Omental fat pad (tissue), 4 donors: Measurements from ENCODE around the gene RSPO1. TPM values are rescaled to one million over a fixed set of nuclear protein-coding genes. Genes with fewer than 3 reads are reported as not detected.

Source experiments
- ATAC-seq: fragments of 150-250 bp; one replicate; pipeline ENCODE4 v1.9.1; 2016; ENCODE audit warnings: mild to moderate bottlenecking, moderate library complexity; ENCODE audit not compliant: low FRiP score
- DNase-seq: peaks from one replicate; pipeline ENCODE4 v3.0.0-alpha.2; 2019; ENCODE audit warnings: low spot score
- total RNA-seq, 4 donors: library from RNA; depleted of rRNA; stranded (reverse); fragments of >200 nt; gene quantifications; one replicate each; pipeline ENCODE4 v1.1.0, GENCODE V29; 2016
- TF ChIP-seq, protein P1 (sequence below), 3 donors: fragments of 450-650 bp; IDR thresholded peaks; one replicate each; pipeline ENCODE4 v1.5.1; 2016 to 2017; ENCODE audit warnings: antibody characterized with exemption in 3 of 3, mild to moderate bottlenecking in 3 of 3, moderate library complexity in 2 of 3

RSPO1 gene
- total RNA-seq, 4 donors from 2014 or later: 1.7 to 47.3 (median 13.5) TPM

DNA sequence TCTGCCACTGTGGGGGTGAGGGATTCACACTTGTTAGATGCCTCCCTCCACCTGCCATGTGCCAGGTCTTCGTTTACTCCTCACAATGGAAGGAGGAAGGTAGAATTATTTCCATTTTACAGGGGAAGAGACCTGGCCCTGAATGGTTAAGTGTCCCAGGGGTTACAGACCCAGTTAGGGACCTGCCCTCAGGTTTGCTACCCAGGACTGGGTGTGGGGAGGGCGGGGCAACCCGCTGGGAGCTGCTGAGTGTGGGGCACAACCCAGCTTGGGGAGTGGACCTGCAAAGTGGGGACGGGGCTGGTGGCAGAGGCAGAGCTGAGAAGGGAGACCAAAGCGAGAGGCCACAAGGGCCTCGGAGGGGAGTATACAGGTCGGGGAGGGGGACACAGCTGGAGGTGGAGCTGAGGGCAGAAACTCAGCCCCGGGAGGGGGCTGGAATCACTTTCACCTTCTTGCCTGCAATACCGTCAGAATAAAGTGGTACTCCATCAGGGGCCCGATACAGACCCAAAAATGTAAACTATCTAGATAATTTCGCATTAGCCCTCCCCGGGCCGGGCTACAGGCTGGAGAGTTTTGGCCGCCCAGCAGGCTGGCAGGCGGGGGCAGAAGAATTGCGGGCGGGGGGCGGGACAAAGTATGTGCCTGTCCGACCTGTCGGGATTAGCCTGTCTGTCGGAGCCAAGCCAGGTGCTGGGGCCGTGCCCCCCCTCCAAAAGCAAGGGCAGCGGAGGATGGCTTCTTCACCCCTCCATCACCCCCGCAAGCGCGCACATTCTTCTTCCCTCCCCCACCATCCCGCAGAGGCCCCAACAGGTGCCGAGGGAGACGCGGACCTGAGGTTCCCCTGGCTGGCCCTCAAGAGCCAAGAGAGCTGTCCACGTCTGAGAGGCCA lies 1.4 kb downstream of the RSPO1 start:
- no peak for DNase-seq
- TF ChIP-seq, protein P1, sequence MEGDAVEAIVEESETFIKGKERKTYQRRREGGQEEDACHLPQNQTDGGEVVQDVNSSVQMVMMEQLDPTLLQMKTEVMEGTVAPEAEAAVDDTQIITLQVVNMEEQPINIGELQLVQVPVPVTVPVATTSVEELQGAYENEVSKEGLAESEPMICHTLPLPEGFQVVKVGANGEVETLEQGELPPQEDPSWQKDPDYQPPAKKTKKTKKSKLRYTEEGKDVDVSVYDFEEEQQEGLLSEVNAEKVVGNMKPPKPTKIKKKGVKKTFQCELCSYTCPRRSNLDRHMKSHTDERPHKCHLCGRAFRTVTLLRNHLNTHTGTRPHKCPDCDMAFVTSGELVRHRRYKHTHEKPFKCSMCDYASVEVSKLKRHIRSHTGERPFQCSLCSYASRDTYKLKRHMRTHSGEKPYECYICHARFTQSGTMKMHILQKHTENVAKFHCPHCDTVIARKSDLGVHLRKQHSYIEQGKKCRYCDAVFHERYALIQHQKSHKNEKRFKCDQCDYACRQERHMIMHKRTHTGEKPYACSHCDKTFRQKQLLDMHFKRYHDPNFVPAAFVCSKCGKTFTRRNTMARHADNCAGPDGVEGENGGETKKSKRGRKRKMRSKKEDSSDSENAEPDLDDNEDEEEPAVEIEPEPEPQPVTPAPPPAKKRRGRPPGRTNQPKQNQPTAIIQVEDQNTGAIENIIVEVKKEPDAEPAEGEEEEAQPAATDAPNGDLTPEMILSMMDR (IDR thresholded peaks at IDR 0.05): no peak
- ATAC-seq: no peak

DNA sequence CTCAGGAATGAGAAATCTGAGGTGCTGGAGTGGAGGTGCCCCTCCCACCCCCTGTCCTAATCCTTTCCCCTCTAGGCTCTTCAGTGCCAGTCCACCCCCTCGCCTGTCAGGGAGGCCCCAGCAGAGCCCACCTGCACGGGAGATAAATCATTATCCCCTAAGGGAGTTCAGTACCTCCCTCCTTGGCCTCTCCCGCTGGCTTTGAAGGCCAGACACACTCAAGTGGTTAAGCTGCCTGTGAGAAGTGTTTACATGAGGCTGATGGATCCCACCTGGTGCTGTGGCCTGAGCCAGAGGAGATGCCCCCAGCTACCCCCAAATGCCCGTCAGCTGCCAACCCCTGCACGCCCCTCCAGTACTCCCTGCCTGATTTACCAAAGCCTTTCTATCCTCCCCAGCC lies 3.7 kb downstream of the RSPO1 start:
- ATAC-seq (no peak), DNase-seq (no peak)
- TF ChIP-seq, protein P1 (IDR thresholded peaks at IDR 0.05): no peak

DNA sequence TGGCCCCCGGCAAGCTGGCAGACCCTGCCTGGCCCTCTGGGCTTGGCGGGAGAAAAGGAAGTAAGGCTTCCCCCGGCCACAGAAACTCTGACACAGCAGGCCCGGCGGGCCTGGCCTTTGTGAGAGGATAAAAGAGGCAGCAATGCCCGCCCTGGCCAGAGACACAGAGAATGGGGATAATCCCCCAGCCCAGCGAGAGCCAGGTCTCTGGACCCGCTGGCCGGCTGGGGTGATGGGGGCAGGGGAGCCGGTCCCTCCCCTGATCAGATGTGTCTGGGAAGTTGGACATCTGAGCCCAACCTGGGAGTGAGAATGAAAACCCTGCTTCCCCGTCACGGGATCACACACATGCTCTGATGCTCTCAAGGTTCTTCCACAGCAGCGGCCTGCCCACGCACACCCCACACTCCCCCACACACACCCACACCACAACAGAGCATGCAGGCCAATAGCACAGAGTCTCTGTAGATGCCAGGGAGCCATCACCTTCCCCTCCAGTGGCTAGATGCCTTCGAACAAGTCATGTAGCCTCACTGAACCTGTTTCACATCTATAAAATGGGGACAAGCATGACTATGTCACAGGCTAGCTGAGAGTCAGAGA lies 4.2 kb downstream of the RSPO1 start:
- DNase-seq (no peak), ATAC-seq (no peak)

DNA sequence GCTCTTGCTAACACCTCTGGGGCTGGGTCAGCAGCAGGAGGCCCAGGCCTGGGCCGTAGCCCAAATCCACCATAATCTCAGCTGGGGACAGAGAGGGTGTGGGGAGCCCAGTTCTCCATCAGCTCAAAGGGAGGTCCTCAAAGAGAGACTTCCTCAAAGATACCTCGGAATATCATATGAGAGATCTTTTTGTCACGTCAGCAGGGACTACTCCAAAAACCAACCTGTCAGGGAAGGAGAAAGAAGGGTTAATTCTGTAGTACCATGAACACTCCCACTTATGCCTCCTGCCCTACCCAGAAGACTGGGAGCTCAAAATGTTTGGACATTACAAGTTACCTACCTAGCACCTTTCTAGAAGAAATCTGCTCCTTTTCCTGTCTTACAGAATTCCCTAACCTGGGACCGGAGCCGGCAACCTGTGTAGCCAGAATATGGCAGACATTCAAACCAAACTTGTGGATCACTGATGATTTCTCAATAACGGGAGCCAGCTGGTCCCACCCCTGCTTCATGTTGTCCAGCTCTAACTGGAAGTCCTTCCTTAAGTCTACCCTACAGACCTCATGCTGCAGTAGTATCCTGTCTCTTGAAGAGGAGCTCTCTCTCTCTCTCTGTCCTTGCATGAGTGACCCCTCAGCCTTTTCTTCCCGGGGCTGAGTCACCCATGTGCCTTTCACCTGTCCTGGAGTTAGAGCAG lies 4.8 kb downstream of the RSPO1 start:
- TF ChIP-seq, protein P1 (IDR thresholded peaks at IDR 0.05): no peak

More for the DNA sequence above, 4.2 kb downstream of the RSPO1 start:
- TF ChIP-seq, protein P1 (IDR thresholded peaks at IDR 0.05): no peak

DNA sequence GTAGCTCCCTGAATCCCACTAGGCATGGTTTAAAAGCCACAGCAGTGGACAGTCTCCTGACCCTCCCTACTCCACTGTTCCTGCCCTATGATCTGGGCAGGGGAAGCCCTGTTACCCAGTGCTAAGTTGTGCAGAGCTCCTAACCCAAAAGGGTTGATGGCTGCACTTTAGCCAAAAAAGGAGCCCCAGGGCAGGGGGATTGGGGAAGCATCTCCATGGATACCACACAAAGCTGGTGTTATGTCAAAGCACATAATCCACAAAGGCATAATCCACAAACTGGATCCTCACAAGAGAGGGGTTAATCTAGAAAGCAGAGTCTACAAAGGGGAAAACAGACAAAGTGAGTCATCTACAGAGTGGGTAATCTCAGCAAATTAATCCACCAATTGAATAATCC lies 5.7 kb downstream of the RSPO1 start:
- DNase-seq (no peak), ATAC-seq (no peak)
- TF ChIP-seq, protein P1 (IDR thresholded peaks at IDR 0.05): no peak

More for the DNA sequence above, 4.8 kb downstream of the RSPO1 start:
- no peak for DNase-seq
- ATAC-seq: no peak

DNA sequence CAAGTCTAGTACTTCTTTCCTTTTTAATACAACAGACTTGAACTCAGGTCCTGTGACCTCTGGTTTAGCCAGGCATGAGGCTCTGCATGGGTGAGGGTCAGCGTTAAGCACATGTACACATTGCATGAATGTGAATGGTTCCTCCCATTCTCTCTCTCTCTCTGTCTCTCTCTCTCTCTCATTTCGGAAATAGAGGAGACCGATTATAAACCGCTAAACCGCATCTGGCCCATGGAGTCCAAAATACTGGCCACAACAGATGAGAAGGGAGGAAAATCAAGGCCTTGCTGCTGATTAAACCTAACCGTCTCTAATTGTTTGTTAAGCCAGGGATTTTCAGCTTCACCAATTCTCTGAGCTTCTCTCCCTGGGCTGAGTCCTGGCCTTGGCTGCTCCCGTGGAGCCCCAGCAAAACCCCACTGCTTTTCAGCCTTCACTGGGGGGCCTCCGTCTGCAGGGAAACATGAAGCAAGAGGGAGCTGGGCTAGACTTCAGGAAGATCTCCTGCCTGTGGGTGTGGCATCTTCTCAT lies 6.6 kb downstream of the RSPO1 start:
- no peak for ATAC-seq
- TF ChIP-seq, protein P1 (IDR thresholded peaks at IDR 0.05): no peak
- DNase-seq: no peak
